GM23248 (cell line): Measurements from ENCODE around the gene SPOCD1.

Source experiments
- EZH2 ChIP-seq: fragments of 200-600 bp; sonication (generic); IDR thresholded peaks from 2 replicates; pipeline ENCODE4 v1.6.1; 2018; ENCODE audit warnings: antibody characterized with exemption, mild to moderate bottlenecking; ENCODE audit not compliant: insufficient read depth, poor library complexity, severe bottlenecking
- EZH2phosphoT487 ChIP-seq: fragments of 200-600 bp; sonication (generic); IDR thresholded peaks from 2 replicates; pipeline ENCODE4 v1.6.1; 2018; ENCODE audit warnings: antibody characterized with exemption, moderate library complexity, mild to moderate bottlenecking, low read depth; ENCODE audit not compliant: insufficient read depth

DNA sequence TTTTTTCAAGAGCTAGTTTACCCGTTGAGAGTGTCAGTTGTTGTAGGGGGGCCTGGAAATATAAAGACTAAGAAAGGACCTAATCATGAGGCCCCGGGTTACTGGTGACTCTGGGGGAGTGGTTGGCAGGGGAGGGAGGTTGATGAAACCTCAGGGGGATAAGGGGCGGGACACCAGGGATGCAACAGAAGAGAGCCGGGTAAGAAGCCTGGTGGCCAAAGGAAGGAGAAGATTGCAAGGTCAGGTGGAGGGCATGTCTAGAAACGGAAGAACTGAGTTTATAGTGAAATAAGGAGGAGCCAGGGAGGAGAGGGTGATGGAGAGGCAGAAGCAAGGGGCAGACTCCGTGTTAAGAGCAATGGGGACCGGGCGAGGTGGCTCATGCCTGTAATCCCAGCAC, 12.5 kb upstream of the SPOCD1 start:
- no peak for TF ChIP-seq EZH2
- no peak for TF ChIP-seq EZH2phosphoT487
